ENCODE results near the gene STX10. TPM values are rescaled to one million over a fixed set of nuclear protein-coding genes. Genes with fewer than 3 reads are reported as not detected.

Gene STX10
- total and polyA plus RNA-seq, 9 of the 15 experiments (the other 6 are each of a cell fraction or from before 2014, with no cell fraction given): 0.51 to 66.3 (median 31.0) TPM

GRCh38 chr19:13103581-13104359 lies 46.4 kb downstream of the STX10 start (continued):
- TF ChIP-seq KDM4B (IDR thresholded peaks at IDR 0.05; ENCODE audit: borderline replicate concordance in 2 of 2, low read depth in 1 of 2) (no peak), NFE2 (IDR thresholded peaks at IDR 0.05; ENCODE audit: low read depth) (no peak), PCBP2 (IDR thresholded peaks at IDR 0.05; ENCODE audit: low read depth, low read length, poor library complexity, severe bottlenecking) (no peak), CEBPG (CRISPR knock-in tag; IDR thresholded peaks at IDR 0.05) (no peak), CEBPG (tag; conservative IDR thresholded peaks at IDR 0.05 in 1 of 2, IDR thresholded peaks at IDR 0.05 in 1 of 2) (peak in 1 of 2 experiments; percentile 38; a peak in 1 of 4 replicates), CGGBP1 (CRISPR knock-in tag; IDR thresholded peaks at IDR 0.05) (no peak), SMAD3 (CRISPR knock-in tag; conservative IDR thresholded peaks at IDR 0.05) (no peak), MIER1 (IDR thresholded peaks at IDR 0.05; ENCODE audit: low read depth) (no peak), HMG20A (CRISPR knock-in tag; conservative IDR thresholded peaks at IDR 0.05) (no peak), ZNF830 (CRISPR knock-in tag; IDR thresholded peaks at IDR 0.05) (no peak), FOXM1 (IDR thresholded peaks at IDR 0.05; ENCODE audit: low read depth) (no peak), FOXM1 (CRISPR knock-in tag; IDR thresholded peaks at IDR 0.05; ENCODE audit: low read depth) (no peak), ZNF395 (CRISPR knock-in tag; IDR thresholded peaks at IDR 0.05) (peak; percentile 34), ZNF23 (CRISPR knock-in tag; IDR thresholded peaks at IDR 0.05) (no peak), TAF7 (tag; IDR thresholded peaks at IDR 0.05) (no peak), RAD21 (CRISPR knock-in tag; conservative IDR thresholded peaks at IDR 0.05 in 1 of 2, IDR thresholded peaks at IDR 0.05 in 1 of 2) (no peak), ZBTB34 (CRISPR knock-in tag; IDR thresholded peaks at IDR 0.05) (no peak), ZNF282 (CRISPR knock-in tag; IDR thresholded peaks at IDR 0.05) (no peak), SNIP1 (IDR thresholded peaks at IDR 0.05; ENCODE audit: low read depth) (no peak), ARNT (IDR thresholded peaks at IDR 0.05) (0 out of 4 replicates have a peak, but pooled peaks of 1 of the 2 experiments have one; percentile 51), ZNF740 (CRISPR knock-in tag; IDR thresholded peaks at IDR 0.05) (peak; percentile 66; the same call in 1 of the 2 replicates), ZNF740 (tag; IDR thresholded peaks at IDR 0.05) (peak; percentile 52 to 60; a peak in 2 of 4 replicates), CBX5 (IDR thresholded peaks at IDR 0.05; ENCODE audit: borderline replicate concordance, low read depth) (no peak), FUS (optimal IDR thresholded peaks at IDR 0.05; ENCODE audit: low read depth, low read length) (no peak)

Measured in K562 (cell line).